GM23338 (cell line): ENCODE data around the gene ASB16. TPM values are rescaled to one million over a fixed set of nuclear protein-coding genes. Genes with fewer than 3 reads are reported as not detected.

Experiments
- ATAC-seq: fragments of 200-7000 bp; cut with Tn5 transposase; 3 replicates; pipeline ENCODE4 v1.9.1; 2020
- DNase-seq: peaks from one replicate; pipeline ENCODE4 v3.0.0-alpha.2; 2015; ENCODE audit warnings: low spot score
- H2AFZ ChIP-seq: fragments of 200-600 bp; sonication (generic); 2 replicates; pipeline ENCODE4 v1.8.0; 2016; ENCODE audit warnings: antibody characterized with exemption, mild to moderate bottlenecking, moderate library complexity
- H3F3A ChIP-seq: fragments of 200-600 bp; sonication (generic); replicated peaks from 2 replicates; pipeline ENCODE4 v1.8.0; 2017; ENCODE audit warnings: antibody characterized with exemption, mixed run types, low read depth
- H3K27ac ChIP-seq: fragments of 200-600 bp; sonication (generic); 2 replicates; pipeline ENCODE4 v1.6.1; 2016; ENCODE audit warnings: low read depth
- H3K27me3 ChIP-seq: fragments of 200-600 bp; sonication (generic); 2 replicates; pipeline ENCODE4 v1.8.0; 2016; ENCODE audit warnings: mild to moderate bottlenecking, mixed run types, moderate library complexity; ENCODE audit not compliant: insufficient read depth
- H3K36me3 ChIP-seq: fragments of 200-600 bp; sonication (generic); 2 replicates; pipeline ENCODE4 v1.8.0; 2016; ENCODE audit warnings: mild to moderate bottlenecking; ENCODE audit not compliant: insufficient read depth
- H3K4me1 ChIP-seq: fragments of 200-600 bp; sonication (generic); 2 replicates; pipeline ENCODE4 v1.8.0; 2016; ENCODE audit warnings: mild to moderate bottlenecking, moderate library complexity; ENCODE audit not compliant: insufficient read depth
- H3K4me2 ChIP-seq: fragments of 200-600 bp; sonication (generic); 2 replicates; pipeline ENCODE4 v1.7.1; 2017; ENCODE audit warnings: mixed run types
- H3K4me3 ChIP-seq: fragments of 200-600 bp; sonication (generic); 2 replicates; pipeline ENCODE4 v1.6.1; 2016; ENCODE audit warnings: mixed run types
- H3K79me2 ChIP-seq: fragments of 200-600 bp; sonication (generic); replicated peaks from 2 replicates; pipeline ENCODE4 v1.8.0; 2017; ENCODE audit warnings: mild to moderate bottlenecking; ENCODE audit not compliant: insufficient read depth
- H3K9me2 ChIP-seq: fragments of 200-600 bp; sonication (generic); 2 replicates; pipeline ENCODE4 v1.8.0; 2017; ENCODE audit not compliant: insufficient read depth
- H4K20me1 ChIP-seq: fragments of 200-600 bp; sonication (generic); replicated peaks from 2 replicates; pipeline ENCODE4 v1.8.0; 2017; ENCODE audit warnings: mild to moderate bottlenecking; ENCODE audit not compliant: insufficient read depth
- H3K27ac Mint-ChIP-seq: 2 replicates; pipeline ENCODE4 v1.8.0; 2020; ENCODE audit warnings: inconsistent platforms, mild to moderate bottlenecking, moderate library complexity, mixed read lengths
- H3K27me3 Mint-ChIP-seq: 3 replicates; pipeline ENCODE4 v1.8.0; 2022; ENCODE audit warnings: low read depth, mild to moderate bottlenecking, moderate library complexity, mixed read lengths, inconsistent platforms; ENCODE audit not compliant: insufficient read depth, poor library complexity
- H3K36me3 Mint-ChIP-seq: 3 replicates; pipeline ENCODE4 v1.8.0; 2021; ENCODE audit warnings: low read depth, mild to moderate bottlenecking, inconsistent platforms, moderate library complexity, mixed read lengths
- H3K4me1 Mint-ChIP-seq: 3 replicates; pipeline ENCODE4 v1.8.0; 2020; ENCODE audit warnings: mild to moderate bottlenecking, inconsistent platforms, mixed read lengths
- H3K4me3 Mint-ChIP-seq: 3 replicates; pipeline ENCODE4 v1.8.0; 2021; ENCODE audit warnings: moderate library complexity, mild to moderate bottlenecking, inconsistent platforms, mixed read lengths
- H3K9me3 Mint-ChIP-seq: 3 replicates; pipeline ENCODE4 v1.8.0; 2020; ENCODE audit warnings: moderate library complexity, mild to moderate bottlenecking, inconsistent platforms, mixed read lengths
- CREB1 ChIP-seq: fragments of 250-450 bp; sonication (Bioruptor Pico); IDR thresholded peaks from 2 replicates; pipeline ENCODE4 v1.5.0; 2020; ENCODE audit warnings: low read depth, mild to moderate bottlenecking, moderate library complexity
- CTCF ChIP-seq, 2 experiments: fragments of 200-600 bp in 1 of 2; sonication (generic) in 1 of 2; conservative IDR thresholded peaks; 2 replicates each; pipeline versions ENCODE4 v1.5.1 to v1.6.1; 2016 to 2017; ENCODE audit warnings: antibody characterized with exemption in 2 of 2, low read depth in 2 of 2, mild to moderate bottlenecking in 2 of 2, moderate library complexity in 1 of 2
- EZH2 ChIP-seq: fragments of 200-600 bp; sonication (generic); IDR thresholded peaks from one replicate; pipeline ENCODE4 v1.8.0; 2017; ENCODE audit warnings: antibody characterized with exemption, mild to moderate bottlenecking, low read depth; ENCODE audit not compliant: unreplicated experiment
- EZH2phosphoT487 ChIP-seq: fragments of 200-600 bp; sonication (generic); IDR thresholded peaks from one replicate; pipeline ENCODE4 v1.8.1; 2018; ENCODE audit warnings: antibody characterized with exemption; ENCODE audit not compliant: unreplicated experiment
- JUNB ChIP-seq: IDR thresholded peaks from one replicate; pipeline ENCODE4 v1.6.1; 2016; ENCODE audit warnings: antibody characterized with exemption; ENCODE audit not compliant: unreplicated experiment
- NANOG ChIP-seq: IDR thresholded peaks from 2 replicates; pipeline ENCODE4 v1.6.1; 2016; ENCODE audit warnings: antibody characterized with exemption, borderline replicate concordance
- POLR2AphosphoS5 ChIP-seq: IDR thresholded peaks from 2 replicates; pipeline ENCODE4 v1.6.1; 2016; ENCODE audit warnings: antibody characterized with exemption, low read depth
- STAT1 ChIP-seq: IDR thresholded peaks from one replicate; pipeline ENCODE4 v1.6.1; 2016; ENCODE audit warnings: antibody characterized with exemption; ENCODE audit not compliant: unreplicated experiment
- ZNF114 ChIP-seq: fragments of 250-450 bp; sonication (Bioruptor Pico); IDR thresholded peaks from 2 replicates; pipeline ENCODE4 v1.5.0; 2020; ENCODE audit warnings: mild to moderate bottlenecking, moderate library complexity
- ZNF331 ChIP-seq: fragments of 250-450 bp; sonication (Bioruptor Pico); IDR thresholded peaks from 2 replicates; pipeline ENCODE4 v1.5.0; 2020; ENCODE audit warnings: low read depth, mild to moderate bottlenecking, moderate library complexity
- polyA plus RNA-seq: library from polyadenylated mRNA; unstranded; fragments of >200 nt; fragmentation: Nextera tagmentation; extraction: Ambion mirVana; gene quantifications from 2 replicates; pipeline ENCODE4 v1.2.1, GENCODE V29; 2016
- total RNA-seq: library from RNA; depleted of rRNA; stranded (reverse); fragments of >200 nt; shearing (Covaris generic); gene quantifications from 2 replicates; pipeline ENCODE4 v1.2.3, GENCODE V29; 2014
- TF ChIP-seq, protein P1 (sequence below): IDR thresholded peaks from 2 replicates; pipeline ENCODE4 v1.6.1; 2016; ENCODE audit warnings: antibody characterized with exemption
- TF ChIP-seq, protein P2 (sequence below): IDR thresholded peaks from one replicate; pipeline ENCODE4 v1.6.1; 2018; ENCODE audit warnings: antibody characterized with exemption; ENCODE audit not compliant: unreplicated experiment
- TF ChIP-seq, protein P3 (sequence below): fragments of 250-450 bp; sonication (Bioruptor Pico); IDR thresholded peaks from 2 replicates; pipeline ENCODE4 v1.5.0; 2020; ENCODE audit warnings: mild to moderate bottlenecking, moderate library complexity

The ASB16 gene
- total and polyA plus RNA-seq, 2 experiments from 2014 or later = 0.47 TPM; not detected in 1

DNA sequence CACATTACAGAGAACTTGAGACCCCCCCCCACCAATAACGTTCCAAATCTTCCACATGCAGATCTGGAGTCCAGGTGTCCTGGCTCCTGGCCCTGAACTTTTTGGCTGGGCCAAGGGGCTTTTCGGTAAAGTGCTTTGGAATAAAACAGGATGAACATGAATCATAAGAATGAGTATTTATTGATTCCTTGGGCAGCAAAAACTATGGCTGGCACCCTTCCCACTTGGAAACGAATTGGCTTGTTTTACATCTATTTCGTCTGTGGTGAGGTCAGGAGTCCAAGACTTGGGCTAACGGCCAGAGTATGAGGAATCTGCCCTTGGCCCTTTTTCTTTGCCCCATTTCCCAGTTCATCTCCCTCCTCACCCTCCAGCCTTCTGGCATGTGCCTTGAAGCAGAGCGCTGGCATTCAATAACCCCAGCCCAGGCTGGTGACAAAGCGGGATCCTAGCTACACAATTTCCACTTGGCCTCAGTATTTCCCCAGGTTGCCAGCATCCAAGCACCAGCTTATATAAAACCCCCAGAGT, 53.1 kb downstream of the ASB16 start:
- peaks cover 12% of the 10 kb centered on the region for H3F3A ChIP-seq
- no peaks in the 10 kb centered on the region for H3K9me3 Mint-ChIP-seq
- no peak overlapping the region for H3K4me3 ChIP-seq
- H3K27ac Mint-ChIP-seq = no peak overlapping the region
- TF ChIP-seq CREB1 (no peak), STAT1 (no peak), EZH2 (no peak), CTCF (conservative IDR thresholded peaks at IDR 0.05; ENCODE audit: low read depth in 2 of 2) (no peak), NANOG (no peak), ZNF114 (CRISPR knock-in tag) (no peak), ZNF331 (CRISPR knock-in tag) (no peak), JUNB (no peak), EZH2phosphoT487 (no peak), POLR2AphosphoS5 (no peak)
- TF ChIP-seq, protein P1, sequence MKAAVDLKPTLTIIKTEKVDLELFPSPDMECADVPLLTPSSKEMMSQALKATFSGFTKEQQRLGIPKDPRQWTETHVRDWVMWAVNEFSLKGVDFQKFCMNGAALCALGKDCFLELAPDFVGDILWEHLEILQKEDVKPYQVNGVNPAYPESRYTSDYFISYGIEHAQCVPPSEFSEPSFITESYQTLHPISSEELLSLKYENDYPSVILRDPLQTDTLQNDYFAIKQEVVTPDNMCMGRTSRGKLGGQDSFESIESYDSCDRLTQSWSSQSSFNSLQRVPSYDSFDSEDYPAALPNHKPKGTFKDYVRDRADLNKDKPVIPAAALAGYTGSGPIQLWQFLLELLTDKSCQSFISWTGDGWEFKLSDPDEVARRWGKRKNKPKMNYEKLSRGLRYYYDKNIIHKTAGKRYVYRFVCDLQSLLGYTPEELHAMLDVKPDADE = no peak
- TF ChIP-seq, protein P2, sequence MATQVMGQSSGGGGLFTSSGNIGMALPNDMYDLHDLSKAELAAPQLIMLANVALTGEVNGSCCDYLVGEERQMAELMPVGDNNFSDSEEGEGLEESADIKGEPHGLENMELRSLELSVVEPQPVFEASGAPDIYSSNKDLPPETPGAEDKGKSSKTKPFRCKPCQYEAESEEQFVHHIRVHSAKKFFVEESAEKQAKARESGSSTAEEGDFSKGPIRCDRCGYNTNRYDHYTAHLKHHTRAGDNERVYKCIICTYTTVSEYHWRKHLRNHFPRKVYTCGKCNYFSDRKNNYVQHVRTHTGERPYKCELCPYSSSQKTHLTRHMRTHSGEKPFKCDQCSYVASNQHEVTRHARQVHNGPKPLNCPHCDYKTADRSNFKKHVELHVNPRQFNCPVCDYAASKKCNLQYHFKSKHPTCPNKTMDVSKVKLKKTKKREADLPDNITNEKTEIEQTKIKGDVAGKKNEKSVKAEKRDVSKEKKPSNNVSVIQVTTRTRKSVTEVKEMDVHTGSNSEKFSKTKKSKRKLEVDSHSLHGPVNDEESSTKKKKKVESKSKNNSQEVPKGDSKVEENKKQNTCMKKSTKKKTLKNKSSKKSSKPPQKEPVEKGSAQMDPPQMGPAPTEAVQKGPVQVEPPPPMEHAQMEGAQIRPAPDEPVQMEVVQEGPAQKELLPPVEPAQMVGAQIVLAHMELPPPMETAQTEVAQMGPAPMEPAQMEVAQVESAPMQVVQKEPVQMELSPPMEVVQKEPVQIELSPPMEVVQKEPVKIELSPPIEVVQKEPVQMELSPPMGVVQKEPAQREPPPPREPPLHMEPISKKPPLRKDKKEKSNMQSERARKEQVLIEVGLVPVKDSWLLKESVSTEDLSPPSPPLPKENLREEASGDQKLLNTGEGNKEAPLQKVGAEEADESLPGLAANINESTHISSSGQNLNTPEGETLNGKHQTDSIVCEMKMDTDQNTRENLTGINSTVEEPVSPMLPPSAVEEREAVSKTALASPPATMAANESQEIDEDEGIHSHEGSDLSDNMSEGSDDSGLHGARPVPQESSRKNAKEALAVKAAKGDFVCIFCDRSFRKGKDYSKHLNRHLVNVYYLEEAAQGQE = no peak
- TF ChIP-seq, protein P3, sequence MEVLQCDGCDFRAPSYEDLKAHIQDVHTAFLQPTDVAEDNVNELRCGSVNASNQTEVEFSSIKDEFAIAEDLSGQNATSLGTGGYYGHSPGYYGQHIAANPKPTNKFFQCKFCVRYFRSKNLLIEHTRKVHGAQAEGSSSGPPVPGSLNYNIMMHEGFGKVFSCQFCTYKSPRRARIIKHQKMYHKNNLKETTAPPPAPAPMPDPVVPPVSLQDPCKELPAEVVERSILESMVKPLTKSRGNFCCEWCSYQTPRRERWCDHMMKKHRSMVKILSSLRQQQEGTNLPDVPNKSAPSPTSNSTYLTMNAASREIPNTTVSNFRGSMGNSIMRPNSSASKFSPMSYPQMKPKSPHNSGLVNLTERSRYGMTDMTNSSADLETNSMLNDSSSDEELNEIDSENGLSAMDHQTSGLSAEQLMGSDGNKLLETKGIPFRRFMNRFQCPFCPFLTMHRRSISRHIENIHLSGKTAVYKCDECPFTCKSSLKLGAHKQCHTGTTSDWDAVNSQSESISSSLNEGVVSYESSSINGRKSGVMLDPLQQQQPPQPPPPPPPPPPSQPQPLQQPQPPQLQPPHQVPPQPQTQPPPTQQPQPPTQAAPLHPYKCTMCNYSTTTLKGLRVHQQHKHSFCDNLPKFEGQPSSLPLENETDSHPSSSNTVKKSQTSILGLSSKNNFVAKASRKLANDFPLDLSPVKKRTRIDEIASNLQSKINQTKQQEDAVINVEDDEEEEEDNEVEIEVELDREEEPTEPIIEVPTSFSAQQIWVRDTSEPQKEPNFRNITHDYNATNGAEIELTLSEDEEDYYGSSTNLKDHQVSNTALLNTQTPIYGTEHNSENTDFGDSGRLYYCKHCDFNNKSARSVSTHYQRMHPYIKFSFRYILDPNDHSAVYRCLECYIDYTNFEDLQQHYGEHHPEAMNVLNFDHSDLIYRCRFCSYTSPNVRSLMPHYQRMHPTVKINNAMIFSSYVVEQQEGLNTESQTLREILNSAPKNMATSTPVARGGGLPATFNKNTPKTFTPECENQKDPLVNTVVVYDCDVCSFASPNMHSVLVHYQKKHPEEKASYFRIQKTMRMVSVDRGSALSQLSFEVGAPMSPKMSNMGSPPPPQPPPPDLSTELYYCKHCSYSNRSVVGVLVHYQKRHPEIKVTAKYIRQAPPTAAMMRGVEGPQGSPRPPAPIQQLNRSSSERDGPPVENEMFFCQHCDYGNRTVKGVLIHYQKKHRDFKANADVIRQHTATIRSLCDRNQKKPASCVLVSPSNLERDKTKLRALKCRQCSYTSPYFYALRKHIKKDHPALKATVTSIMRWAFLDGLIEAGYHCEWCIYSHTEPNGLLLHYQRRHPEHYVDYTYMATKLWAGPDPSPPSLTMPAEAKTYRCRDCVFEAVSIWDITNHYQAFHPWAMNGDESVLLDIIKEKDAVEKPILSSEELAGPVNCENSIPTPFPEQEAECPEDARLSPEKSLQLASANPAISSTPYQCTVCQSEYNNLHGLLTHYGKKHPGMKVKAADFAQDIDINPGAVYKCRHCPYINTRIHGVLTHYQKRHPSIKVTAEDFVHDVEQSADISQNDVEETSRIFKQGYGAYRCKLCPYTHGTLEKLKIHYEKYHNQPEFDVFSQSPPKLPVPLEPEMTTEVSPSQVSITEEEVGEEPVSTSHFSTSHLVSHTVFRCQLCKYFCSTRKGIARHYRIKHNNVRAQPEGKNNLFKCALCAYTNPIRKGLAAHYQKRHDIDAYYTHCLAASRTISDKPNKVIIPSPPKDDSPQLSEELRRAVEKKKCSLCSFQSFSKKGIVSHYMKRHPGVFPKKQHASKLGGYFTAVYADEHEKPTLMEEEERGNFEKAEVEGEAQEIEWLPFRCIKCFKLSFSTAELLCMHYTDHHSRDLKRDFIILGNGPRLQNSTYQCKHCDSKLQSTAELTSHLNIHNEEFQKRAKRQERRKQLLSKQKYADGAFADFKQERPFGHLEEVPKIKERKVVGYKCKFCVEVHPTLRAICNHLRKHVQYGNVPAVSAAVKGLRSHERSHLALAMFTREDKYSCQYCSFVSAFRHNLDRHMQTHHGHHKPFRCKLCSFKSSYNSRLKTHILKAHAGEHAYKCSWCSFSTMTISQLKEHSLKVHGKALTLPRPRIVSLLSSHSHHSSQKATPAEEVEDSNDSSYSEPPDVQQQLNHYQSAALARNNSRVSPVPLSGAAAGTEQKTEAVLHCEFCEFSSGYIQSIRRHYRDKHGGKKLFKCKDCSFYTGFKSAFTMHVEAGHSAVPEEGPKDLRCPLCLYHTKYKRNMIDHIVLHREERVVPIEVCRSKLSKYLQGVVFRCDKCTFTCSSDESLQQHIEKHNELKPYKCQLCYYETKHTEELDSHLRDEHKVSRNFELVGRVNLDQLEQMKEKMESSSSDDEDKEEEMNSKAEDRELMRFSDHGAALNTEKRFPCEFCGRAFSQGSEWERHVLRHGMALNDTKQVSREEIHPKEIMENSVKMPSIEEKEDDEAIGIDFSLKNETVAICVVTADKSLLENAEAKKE (CRISPR knock-in tag) = no peak
- DNase-seq (no peak), ATAC-seq (no peak)
- H3K4me3 Mint-ChIP-seq = no peak overlapping the region; the same call in 2 of the 3 replicates
- peaks cover 13% of the 10 kb centered on the region for H3K27me3 Mint-ChIP-seq
- H3K27ac ChIP-seq = no peak overlapping the region
- H3K79me2 ChIP-seq = peaks cover 11% of the 10 kb centered on the region; the same call in 1 of the 2 replicates
- peaks cover 7% of the 10 kb centered on the region for H3K4me1 ChIP-seq
- H3K36me3 Mint-ChIP-seq = peaks cover 2% of the 10 kb centered on the region; the same call in 1 of the 3 replicates
- no peaks in the 10 kb centered on the region for H3K36me3 ChIP-seq
- H3K4me1 Mint-ChIP-seq = peaks cover 10% of the 10 kb centered on the region; the same call in 2 of the 3 replicates
- H3K9me2 ChIP-seq = no peaks in the 10 kb centered on the region
- no peaks in the 10 kb centered on the region for H4K20me1 ChIP-seq
- no peak overlapping the region for H3K4me2 ChIP-seq
- H2AFZ ChIP-seq = no peak overlapping the region
- H3K27me3 ChIP-seq = peaks cover 11% of the 10 kb centered on the region; the same call in 1 of the 2 replicates
